GM19239 (cell line): Measurements from ENCODE around the gene WSB2.
"Not testable (repeated sequence)": the region's sequence is repeated elsewhere in the genome, so short reads cannot be mapped to it uniquely, and the experiment has no call there.

Experiments used
- DNase-seq: peaks from one replicate; pipeline ENCODE4 v3.0.0; 2011; ENCODE audit warnings: low spot score; ENCODE audit not compliant: insufficient read length
- FAIRE-seq: peaks from 2 replicates; lab custom pipeline; 2011; peaks lifted over from hg19 to GRCh38; lab: Jason Lieb, UNC

Gene WSB2

DNA sequence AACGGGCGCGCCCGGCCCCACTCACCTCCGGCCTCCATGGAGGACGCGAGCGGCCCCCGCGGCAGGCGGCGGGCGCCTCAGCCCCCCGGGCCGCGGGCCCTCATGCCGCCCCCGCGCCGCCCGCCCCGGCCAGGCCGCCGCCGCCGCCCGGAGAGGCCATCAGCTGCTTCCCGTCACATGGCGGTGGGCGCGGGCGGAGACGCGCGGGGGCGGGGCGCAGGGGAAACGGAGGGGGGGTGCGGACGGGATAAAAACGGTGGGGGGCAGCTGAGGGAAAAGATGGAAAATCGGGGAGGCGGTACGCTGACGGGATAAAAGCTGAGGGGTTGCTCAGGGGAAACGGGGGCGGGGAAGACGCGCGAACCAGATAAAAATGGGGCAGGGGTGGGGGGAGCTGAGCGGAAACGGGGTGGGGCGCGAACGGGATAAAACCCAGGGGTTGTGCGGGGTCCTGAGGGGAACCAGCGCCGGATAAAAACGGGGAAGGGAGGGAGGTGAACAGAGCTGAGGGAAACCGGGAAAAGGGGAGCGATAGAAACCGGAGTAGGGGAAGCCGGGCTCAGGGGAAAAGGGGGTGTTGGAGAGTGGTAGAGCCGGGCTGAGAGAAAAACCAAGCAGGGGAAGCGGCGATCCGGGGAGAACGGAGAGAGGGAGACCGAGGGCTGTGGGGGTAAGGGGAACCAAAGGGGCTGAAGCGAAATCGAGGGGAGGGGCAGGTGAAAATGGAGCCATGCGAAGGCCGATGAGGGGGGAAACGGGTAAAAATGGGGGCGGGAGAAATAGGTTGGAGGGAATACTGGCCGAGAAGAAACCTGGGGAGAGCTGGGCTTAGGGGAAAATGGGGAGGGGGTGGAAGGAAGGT is at the start of gene WSB2:
TSS of gene WSB2 (minus strand) at position 169 of the 862 bp plus-strand sequence. CDS start at position 38, 131 bp downstream.
- FAIRE-seq (no peak), DNase-seq (peak; percentile 56)

DNA sequence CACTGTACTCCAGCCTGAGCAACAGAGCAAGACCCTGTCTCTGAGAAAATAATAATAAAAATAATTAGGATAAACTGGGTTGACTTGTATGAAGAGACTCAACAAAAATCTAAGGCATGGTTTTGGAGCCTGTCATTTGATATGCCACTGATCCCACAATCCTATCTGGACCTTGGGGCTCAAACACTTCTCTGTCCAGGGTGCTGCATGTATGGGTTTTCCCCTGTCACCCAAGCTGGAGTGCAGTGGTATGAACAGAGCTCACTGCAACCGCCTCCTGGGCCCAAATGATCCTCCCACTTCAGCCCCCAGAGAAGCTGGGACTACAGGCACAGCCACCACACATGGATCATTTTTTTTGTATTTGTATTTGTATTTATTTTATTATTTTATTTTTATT is 48.1 kb upstream of the WSB2 start:
- no peak for DNase-seq
- no peak for FAIRE-seq

DNA sequence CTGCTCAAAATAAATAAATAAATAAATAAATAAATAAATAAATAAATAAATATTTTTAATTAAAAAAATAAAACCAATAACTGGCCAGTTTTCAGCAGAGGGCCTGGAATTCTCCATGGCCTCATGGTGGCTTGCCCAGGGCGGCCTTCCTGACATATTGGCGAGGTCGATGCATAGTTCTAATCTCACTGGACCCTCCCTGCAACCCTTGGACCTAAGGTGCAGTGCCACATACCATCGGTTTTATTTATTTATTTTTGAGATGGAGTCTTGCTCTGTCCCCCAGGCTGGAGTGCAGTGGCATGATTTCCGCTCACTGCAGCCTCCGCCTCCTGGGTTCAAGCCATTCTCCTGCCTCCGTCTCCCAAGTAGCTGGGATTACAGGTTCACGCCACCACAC is 46.7 kb upstream of the WSB2 start:
- DNase-seq (no peak), FAIRE-seq (no peak)

DNA sequence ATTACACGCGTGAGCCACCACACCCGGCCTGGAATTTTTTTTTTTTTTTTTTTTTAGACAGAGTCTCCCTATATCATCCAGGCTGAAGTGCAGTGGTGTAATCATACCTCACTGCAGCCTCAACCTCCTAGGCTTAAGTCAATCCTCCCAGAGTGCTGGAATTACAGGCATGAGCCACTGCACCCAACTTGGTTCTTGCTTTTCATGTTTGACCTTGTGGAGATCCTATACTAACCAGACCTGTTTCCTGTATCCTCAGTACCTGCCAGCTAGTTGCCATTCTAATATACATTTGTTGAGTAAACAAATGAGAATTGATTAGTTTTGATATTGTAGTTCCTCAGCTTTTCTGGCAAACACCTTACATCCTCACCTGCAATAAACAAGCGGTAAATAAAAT is 46.0 kb upstream of the WSB2 start:
- FAIRE-seq (no peak), DNase-seq (no peak)

DNA sequence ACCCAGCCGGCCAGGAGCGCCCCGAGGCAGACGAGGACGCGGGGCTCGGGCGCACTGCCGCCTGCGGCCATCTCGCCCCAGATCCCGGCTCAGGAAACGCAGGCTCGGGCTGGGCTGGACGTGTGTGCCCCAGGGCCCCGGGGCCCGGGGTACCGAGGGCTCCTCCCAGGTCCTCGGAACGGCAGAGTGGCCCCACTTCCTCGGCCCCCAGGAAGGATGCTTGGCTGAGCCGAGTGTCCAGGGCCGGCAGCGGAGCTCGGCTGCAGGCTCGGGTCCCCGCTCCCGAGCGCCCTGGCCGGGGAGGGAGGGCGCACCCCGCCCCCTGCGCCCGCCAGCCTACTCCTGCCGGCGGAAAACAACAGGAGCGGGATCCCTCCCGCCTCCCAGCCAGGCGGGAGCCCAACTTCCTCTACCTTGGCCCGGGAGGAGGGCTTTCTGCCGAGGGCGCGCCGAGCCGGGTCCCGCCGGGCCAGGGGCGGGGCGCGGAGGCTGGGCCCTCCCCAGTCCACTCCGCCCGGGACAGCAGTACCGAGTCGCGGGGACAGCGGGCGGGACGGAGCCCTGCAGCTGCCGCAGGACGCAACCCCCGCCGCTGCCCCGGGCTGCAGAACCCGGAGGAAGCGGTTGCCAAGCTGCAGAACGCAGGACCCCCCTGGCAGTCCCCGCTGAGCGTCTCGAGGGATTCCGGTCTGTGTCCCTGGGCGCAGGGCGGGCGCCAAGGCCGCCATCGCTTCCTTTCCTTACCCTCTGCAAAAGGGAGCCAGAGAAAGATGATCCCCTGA is 42.8 kb upstream of the WSB2 start, which contains the start of gene VSIG10:
TSS of gene VSIG10 (minus strand) at position 411 of the 782 bp plus-strand sequence. CDS start at position 71, 340 bp downstream.
- DNase-seq, result no peak
- no peak for FAIRE-seq

DNA sequence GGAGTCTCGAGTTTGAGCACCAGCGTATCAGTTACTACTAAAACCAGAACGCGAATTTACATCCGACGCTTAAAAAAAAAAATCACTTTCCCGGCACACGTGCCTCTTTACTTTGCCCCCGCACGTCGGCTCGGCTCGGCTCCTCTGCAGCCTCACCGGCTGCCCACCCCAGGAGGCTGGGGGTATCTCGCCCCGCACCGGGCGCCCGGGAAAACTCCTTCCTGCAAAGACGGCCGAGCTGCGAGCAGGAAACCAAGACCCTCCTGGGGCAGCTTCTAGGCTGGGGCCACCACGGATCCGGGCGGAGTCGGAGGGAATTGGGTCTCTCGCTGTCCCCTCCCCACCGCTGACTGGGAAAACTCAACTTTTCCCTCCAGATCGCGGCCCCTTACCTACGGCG is 42.2 kb upstream of the WSB2 start:
- no peak for FAIRE-seq
- no peak for DNase-seq

DNA sequence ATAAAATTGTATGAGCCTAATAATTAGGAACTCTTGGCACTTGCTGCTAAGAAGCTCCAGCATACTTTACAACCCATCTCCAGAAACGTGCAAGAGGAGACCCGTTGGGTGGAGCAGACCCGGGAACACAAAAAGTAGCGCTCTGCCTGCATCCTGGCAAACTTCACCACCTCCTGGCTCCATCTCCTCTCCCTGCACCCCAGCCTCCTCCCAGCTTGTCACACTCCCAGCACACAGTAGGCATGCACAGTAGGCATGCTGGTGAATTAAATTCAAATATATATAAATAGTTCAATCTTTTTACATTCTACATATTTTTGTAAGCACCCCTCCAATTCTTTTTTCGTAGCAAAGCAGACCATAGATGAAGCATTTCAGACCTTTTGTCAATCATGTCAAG is 41.6 kb upstream of the WSB2 start:
- DNase-seq (no peak), FAIRE-seq (no peak)

DNA sequence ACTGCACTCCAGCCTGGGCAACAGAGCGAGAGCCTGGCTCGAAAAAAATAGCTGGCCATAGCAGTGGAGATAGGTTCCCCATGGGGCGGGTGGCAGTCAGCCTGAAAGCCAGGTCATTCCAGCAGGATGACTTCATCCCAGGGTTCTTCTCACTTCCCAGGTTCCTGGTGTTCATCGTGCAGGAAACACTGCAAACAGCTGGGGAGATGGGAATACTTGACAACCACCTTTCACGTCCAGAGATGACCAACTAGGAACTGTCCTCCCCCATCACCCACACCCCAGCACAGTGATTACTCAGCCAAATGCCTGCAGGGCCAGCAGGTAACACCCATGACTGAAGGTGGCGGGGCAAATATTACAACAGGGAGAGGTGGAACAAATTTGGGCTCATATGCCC is 41.1 kb upstream of the WSB2 start:
- DNase-seq, result no peak
- no peak for FAIRE-seq

DNA sequence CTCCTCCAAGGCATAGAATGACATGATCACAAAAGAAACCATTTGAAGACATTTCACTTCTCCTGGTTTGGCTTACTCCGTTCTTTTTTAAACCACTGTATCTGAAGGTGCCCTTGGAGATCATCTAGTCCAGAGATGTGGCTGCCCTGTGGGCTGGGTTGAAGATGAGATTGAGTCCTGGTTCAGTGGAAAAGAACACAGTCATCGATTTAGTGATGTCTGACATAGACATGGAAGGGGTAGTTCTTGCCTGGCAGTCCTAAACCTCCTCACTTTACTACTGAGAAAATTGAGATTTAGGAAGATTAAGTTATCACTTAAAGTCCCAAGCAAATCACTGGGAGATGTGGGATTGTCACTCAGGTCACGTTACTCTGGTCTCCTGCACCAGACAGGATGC is 40.1 kb upstream of the WSB2 start:
- no peak for DNase-seq
- no peak for FAIRE-seq

DNA sequence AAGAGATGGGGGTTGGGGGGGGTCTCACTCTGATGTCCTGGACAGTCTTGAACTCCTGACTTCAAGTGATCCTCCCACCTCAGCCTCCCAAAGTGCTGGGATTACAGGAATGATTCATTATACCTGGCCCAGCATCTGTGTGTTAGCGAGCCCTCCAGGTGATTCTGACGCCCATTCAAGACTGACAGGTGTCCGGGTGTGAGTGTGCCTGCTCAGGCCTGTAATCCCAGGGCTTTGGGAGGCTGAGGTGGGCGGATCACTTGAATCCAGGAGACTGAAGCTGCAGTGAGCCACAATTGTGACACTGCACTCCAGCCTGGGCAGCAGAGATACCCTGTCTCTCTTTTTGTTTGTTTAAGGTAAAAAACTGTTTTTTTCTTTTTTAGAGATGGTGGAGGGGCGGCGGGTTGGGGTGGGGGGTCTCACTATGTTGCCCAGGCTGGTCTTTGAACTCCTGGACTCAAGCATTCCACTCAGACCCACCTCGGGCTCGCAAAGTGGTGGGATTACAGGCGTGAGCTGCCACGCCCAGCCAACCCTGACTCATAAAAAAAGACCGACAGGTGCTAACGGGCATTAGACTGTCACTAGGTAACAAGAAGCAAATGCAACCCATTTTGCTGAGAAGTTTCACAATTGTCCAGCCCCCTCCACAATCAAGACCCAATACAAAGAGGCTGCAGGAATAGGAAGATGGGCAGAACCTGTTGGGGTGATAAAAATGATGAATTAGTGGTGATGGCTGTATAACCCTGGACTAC is 38.1 kb upstream of the WSB2 start:
- FAIRE-seq (no peak), DNase-seq (no peak)

DNA sequence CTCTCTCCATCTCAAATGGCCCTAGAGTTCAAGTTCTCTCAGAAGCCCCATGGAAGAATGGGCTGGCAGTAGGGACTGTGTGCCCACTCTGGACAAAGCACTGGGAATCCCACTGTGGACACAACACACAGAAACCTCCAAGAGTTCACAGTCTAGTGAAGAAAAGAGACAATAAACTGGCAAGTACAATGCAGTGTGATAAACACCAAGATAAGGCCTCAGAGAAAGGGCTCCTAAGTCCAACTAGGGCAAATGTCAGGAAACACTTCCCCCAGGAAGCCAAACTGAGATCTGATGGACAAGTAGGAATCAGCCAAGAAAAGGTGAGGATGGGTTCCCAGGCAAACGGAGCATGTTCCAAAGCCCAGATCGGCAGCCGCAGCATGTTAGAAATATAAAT is 37.4 kb upstream of the WSB2 start:
- DNase-seq, result no peak
- no peak for FAIRE-seq

DNA sequence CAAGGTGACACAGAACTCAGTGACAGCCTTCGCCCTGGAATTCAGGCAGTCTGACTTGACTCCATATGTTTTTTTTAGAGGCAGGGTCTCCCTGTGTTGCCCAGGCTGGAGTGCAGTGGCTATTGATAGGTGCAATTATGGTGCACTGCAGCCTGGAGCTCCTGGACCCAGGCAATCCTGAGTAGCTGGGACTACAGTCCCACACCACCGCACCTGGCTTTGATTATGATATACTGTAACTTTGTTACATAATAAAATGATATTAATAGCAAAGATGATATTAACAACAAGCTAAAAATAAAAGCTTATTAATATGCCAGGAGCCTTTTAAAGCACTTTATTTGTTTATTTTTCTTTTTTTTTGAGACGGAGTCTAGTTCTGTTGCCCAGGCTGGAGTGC is 33.1 kb upstream of the WSB2 start:
- no peak for FAIRE-seq
- DNase-seq, result no peak

DNA sequence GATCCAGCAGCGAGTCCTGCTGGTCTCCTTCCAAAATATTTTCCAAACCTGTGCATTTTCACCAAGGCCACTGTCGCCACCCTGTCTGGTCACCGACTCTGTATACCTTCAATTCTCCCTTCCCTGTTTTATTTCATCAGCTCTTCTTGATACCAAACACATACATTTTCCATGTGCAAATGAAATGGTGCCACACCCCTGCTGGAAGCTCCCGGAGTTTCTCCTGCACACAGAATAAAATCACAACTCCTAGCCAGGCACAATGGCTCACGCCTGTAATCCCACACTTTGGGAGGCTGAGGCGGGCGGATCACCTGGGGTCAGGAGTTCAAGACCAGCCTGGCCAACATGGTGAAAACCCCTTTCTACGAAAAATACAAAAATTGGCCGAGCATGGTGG is 28.8 kb upstream of the WSB2 start:
- no peak for DNase-seq

DNA sequence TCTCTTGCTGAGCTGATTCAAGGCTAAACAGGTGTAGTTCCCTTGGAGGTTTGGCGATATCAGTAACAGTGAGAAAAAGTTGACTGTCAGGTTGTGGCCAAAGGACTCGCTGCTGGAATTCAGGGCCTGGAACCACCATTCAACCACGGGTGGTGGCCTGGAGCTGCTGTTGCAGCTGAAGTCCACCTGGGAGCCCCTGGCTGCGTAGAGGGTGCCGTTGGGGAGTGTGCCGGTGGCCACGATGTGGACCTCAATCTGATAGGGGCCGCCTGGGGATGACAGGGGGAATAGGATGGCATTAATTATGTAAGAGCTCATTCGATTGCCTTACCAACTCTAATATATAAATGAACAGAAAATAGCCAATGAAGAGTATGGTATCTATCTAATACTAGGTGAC is 21.2 kb upstream of the WSB2 start:
- no peak for DNase-seq
- FAIRE-seq, result no peak

More for the DNA sequence above, 28.8 kb upstream of the WSB2 start:
- FAIRE-seq, result no peak

DNA sequence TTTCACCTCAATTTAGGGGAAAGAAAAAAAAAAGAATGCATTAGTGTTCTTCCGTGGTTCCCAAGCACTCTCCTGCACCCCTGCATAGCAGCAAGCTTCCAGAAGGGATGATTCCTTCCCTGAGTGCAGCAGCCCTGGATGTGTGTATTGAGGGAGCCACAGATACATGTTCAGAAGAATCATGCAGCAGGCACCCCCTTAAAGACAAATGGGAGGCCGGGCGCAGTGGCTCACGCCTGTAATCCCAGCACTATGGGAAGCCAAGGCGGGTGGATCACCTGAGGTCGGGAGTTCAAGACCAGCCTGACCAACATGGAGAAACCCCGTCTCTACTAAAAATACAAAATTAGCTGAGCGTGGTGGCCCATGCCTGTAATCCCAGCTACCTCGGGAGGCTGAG is 20.5 kb upstream of the WSB2 start:
- FAIRE-seq, DNase-seq: not testable (repeated sequence)

DNA sequence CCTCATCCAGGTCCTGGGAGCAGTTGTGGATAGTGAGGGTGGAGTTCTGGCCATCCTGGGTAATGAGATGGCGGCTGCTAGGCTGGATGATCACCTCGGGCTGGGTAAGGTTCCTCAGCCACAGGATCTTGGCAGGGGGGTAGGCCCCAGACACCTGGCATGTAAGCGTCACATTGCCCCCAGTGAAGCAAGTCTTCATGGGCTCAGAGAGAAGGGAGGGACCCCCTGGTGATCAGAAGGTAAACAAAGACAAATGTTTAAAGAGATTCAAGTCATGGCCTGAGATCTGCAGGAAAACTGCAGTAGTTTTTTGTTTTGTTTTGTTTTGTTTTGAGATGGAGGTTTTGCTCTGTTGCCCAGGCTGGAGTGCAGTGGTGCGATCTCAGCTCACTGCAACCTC is 12.8 kb upstream of the WSB2 start:
- DNase-seq, result no peak
- no peak for FAIRE-seq

DNA sequence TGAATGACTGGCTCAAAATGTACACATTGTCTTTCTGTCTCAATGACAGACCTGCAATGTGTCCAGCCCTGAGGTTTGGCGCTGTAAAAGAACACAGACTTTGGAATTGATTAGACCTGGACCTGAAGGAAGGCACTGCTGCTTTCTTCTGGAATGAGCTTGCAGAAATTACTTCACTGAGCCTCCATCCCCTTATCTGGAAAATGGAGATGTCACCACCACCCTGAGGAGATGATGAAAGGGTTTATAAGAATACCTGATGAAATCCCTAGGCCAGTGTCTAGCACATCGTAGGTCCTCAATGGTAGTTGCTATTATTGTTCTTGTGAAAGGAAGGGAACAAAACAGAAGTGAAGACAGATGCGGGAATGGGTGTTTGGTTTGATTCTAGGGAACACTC is 9.7 kb upstream of the WSB2 start:
- FAIRE-seq (no peak), DNase-seq (no peak)

DNA sequence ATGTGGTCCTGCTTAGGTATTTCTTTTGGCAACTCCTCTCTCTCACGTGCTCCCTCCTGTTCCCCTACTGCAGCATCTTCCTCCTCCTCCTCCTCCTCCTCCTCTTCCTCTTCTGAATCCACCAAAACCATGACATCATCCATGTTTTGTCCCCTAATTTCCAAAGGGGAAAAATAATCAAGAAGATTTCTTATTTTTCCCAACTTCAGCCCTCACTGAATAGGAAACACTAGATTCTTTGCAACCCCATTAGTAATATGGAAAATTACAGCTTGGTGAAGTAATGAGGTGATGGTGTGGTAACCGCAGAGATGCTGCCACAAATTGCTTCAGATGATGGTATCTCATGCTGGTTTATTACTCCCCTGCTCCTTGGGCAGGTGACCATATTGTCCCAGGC is 7.5 kb upstream of the WSB2 start:
- FAIRE-seq (no peak), DNase-seq (no peak)

DNA sequence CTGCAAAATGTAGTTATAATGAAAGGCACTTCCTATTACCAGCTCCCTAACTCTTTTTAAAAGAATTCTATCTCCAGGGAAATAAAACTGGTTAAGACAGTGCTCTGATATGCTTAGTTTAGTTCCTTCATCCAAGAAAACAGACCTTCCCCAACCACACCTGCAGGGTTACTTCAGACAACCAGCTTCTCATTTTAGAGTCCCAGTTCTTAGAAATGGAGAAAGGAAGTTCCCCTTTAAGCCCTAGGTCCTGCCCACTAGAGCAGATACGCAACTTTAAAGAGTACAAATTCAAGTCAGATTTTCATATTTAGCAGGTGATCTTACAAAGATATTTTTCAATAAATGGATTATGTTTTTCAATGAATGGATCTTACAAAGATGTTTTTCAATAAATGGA is 4.4 kb upstream of the WSB2 start:
- DNase-seq (no peak), FAIRE-seq (no peak)

DNA sequence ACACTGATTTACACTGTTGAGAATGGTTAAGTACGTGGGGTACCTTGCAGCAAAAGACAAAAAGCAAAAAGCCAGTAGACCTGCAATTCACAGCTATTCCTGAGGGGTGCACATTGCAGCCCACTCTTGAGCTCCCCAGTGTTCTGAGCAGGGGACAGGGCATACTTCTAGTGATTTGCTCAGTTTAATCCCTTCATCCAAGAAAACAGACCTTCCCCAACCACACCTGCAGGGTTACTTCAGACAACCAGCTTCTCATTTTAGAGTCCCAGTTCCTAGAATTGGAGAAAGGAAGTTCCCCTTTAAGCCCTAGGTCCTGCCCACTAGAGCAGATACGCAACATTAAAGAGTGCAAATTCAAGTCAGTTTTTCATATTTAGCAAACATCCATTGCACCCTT is 3.6 kb upstream of the WSB2 start:
- DNase-seq (peak; percentile 21), FAIRE-seq (peak; percentile 85)
